ENCODE data around the gene MAN2B1.

- TF ChIP-seq CTCF (conservative IDR thresholded peaks at IDR 0.05; ENCODE audit: low read length) (no peak), EZH2phosphoT487 (IDR thresholded peaks at IDR 0.05; ENCODE audit: borderline replicate concordance) (no peak)
Observed at GRCh38 chr19:12705169-12705568, 38.6 kb upstream of the MAN2B1 start.
